Measurements from ENCODE around the gene ZNF469. TPM values are rescaled to one million over a fixed set of nuclear protein-coding genes. Genes with fewer than 3 reads are reported as not detected.

The ZNF469 gene
- total RNA-seq, 1 donor from 2014 or later = 28.7 TPM

- Mint-ChIP-seq H3K4me3 (no peak overlapping the region), H3K27ac (no peak overlapping the region)
Measured at GRCh38 chr16:88398170-88398873, 15.6 kb downstream of the ZNF469 start.

GRCh38 chr16:88398874-88399178, 16.1 kb downstream of the ZNF469 start:
- H3K27ac Mint-ChIP-seq = no peak overlapping the region
- H3K4me1 Mint-ChIP-seq = no peaks in the 10 kb centered on the region

More at GRCh38 chr16:88398170-88398873, 15.6 kb downstream of the ZNF469 start:
- no peaks in the 10 kb centered on the region for H3K4me1 Mint-ChIP-seq
- H3K27me3 Mint-ChIP-seq (ENCODE audit: low read depth) = no peaks in the 10 kb centered on the region
- TF ChIP-seq CTCF (IDR thresholded peaks at IDR 0.05; ENCODE audit: unreplicated experiment) = no peak
- H3K36me3 Mint-ChIP-seq = peaks cover 2% of the 10 kb centered on the region
- H3K9me3 Mint-ChIP-seq = no peaks in the 10 kb centered on the region
- no peak for DNase-seq (ENCODE audit: low spot score in 2 of 2, unreplicated experiment in 2 of 2)

GRCh38 chr16:88400186-88400585, 17.4 kb downstream of the ZNF469 start:
- TF ChIP-seq CTCF (IDR thresholded peaks at IDR 0.05; ENCODE audit: unreplicated experiment) = no peak
- H3K27me3 Mint-ChIP-seq (ENCODE audit: low read depth) = no peaks in the 10 kb centered on the region
- DNase-seq (ENCODE audit: low spot score in 2 of 2, unreplicated experiment in 2 of 2) = no peak
- peaks cover 2% of the 10 kb centered on the region for H3K36me3 Mint-ChIP-seq
- H3K27ac Mint-ChIP-seq = no peak overlapping the region
- H3K4me3 Mint-ChIP-seq = no peak overlapping the region
- peaks cover 2% of the 10 kb centered on the region for H3K4me1 Mint-ChIP-seq
- no peaks in the 10 kb centered on the region for H3K9me3 Mint-ChIP-seq

More at GRCh38 chr16:88398874-88399178, 16.1 kb downstream of the ZNF469 start:
- Mint-ChIP-seq H3K9me3 (no peaks in the 10 kb centered on the region), H3K36me3 (peaks cover 2% of the 10 kb centered on the region), H3K27me3 (ENCODE audit: low read depth) (no peaks in the 10 kb centered on the region), H3K4me3 (no peak overlapping the region)
- TF ChIP-seq CTCF (IDR thresholded peaks at IDR 0.05; ENCODE audit: unreplicated experiment) = no peak
- no peak for DNase-seq (ENCODE audit: low spot score in 2 of 2, unreplicated experiment in 2 of 2)

- H3K36me3 Mint-ChIP-seq = peaks cover 2% of the 10 kb centered on the region
Measured at GRCh38 chr16:88401604-88402246, 19.0 kb downstream of the ZNF469 start.

GRCh38 chr16:88402551-88403240, 19.9 kb downstream of the ZNF469 start:
- Mint-ChIP-seq H3K9me3 (no peaks in the 10 kb centered on the region), H3K27me3 (ENCODE audit: low read depth) (no peaks in the 10 kb centered on the region), H3K36me3 (peaks cover 2% of the 10 kb centered on the region), H3K4me1 (peaks cover 7% of the 10 kb centered on the region), H3K4me3 (no peak overlapping the region), H3K27ac (no peak overlapping the region)
- no peak for DNase-seq (ENCODE audit: low spot score in 2 of 2, unreplicated experiment in 2 of 2)
- no peak for TF ChIP-seq CTCF (IDR thresholded peaks at IDR 0.05; ENCODE audit: unreplicated experiment)

More at GRCh38 chr16:88401604-88402246, 19.0 kb downstream of the ZNF469 start:
- H3K4me1 Mint-ChIP-seq = peaks cover 6% of the 10 kb centered on the region
- TF ChIP-seq CTCF (IDR thresholded peaks at IDR 0.05; ENCODE audit: unreplicated experiment) = no peak
- H3K4me3 Mint-ChIP-seq = no peak overlapping the region
- no peak for DNase-seq (ENCODE audit: low spot score in 2 of 2, unreplicated experiment in 2 of 2)
- H3K27ac Mint-ChIP-seq = no peak overlapping the region
- H3K9me3 Mint-ChIP-seq = no peaks in the 10 kb centered on the region
- no peaks in the 10 kb centered on the region for H3K27me3 Mint-ChIP-seq (ENCODE audit: low read depth)

All from mesothelial cell of epicardium (in vitro differentiated cells).